GM23338 (cell line): Measurements from ENCODE around the gene SLC4A8. TPM values are rescaled to one million over a fixed set of nuclear protein-coding genes. Genes with fewer than 3 reads are reported as not detected.

Experiments
- ATAC-seq: fragments of 200-7000 bp; cut with Tn5 transposase; 3 replicates; pipeline ENCODE4 v1.9.1; 2020
- DNase-seq: peaks from one replicate; pipeline ENCODE4 v3.0.0-alpha.2; 2015; ENCODE audit warnings: low spot score
- H2AFZ ChIP-seq: fragments of 200-600 bp; sonication (generic); 2 replicates; pipeline ENCODE4 v1.8.0; 2016; ENCODE audit warnings: antibody characterized with exemption, mild to moderate bottlenecking, moderate library complexity
- H3F3A ChIP-seq: fragments of 200-600 bp; sonication (generic); replicated peaks from 2 replicates; pipeline ENCODE4 v1.8.0; 2017; ENCODE audit warnings: antibody characterized with exemption, mixed run types, low read depth
- H3K27ac ChIP-seq: fragments of 200-600 bp; sonication (generic); 2 replicates; pipeline ENCODE4 v1.6.1; 2016; ENCODE audit warnings: low read depth
- H3K27me3 ChIP-seq: fragments of 200-600 bp; sonication (generic); 2 replicates; pipeline ENCODE4 v1.8.0; 2016; ENCODE audit warnings: mild to moderate bottlenecking, mixed run types, moderate library complexity; ENCODE audit not compliant: insufficient read depth
- H3K36me3 ChIP-seq: fragments of 200-600 bp; sonication (generic); 2 replicates; pipeline ENCODE4 v1.8.0; 2016; ENCODE audit warnings: mild to moderate bottlenecking; ENCODE audit not compliant: insufficient read depth
- H3K4me1 ChIP-seq: fragments of 200-600 bp; sonication (generic); 2 replicates; pipeline ENCODE4 v1.8.0; 2016; ENCODE audit warnings: mild to moderate bottlenecking, moderate library complexity; ENCODE audit not compliant: insufficient read depth
- H3K4me2 ChIP-seq: fragments of 200-600 bp; sonication (generic); 2 replicates; pipeline ENCODE4 v1.7.1; 2017; ENCODE audit warnings: mixed run types
- H3K4me3 ChIP-seq: fragments of 200-600 bp; sonication (generic); 2 replicates; pipeline ENCODE4 v1.6.1; 2016; ENCODE audit warnings: mixed run types
- H3K79me2 ChIP-seq: fragments of 200-600 bp; sonication (generic); replicated peaks from 2 replicates; pipeline ENCODE4 v1.8.0; 2017; ENCODE audit warnings: mild to moderate bottlenecking; ENCODE audit not compliant: insufficient read depth
- H3K9me2 ChIP-seq: fragments of 200-600 bp; sonication (generic); 2 replicates; pipeline ENCODE4 v1.8.0; 2017; ENCODE audit not compliant: insufficient read depth
- H4K20me1 ChIP-seq: fragments of 200-600 bp; sonication (generic); replicated peaks from 2 replicates; pipeline ENCODE4 v1.8.0; 2017; ENCODE audit warnings: mild to moderate bottlenecking; ENCODE audit not compliant: insufficient read depth
- H3K27ac Mint-ChIP-seq: 2 replicates; pipeline ENCODE4 v1.8.0; 2020; ENCODE audit warnings: inconsistent platforms, mild to moderate bottlenecking, moderate library complexity, mixed read lengths
- H3K27me3 Mint-ChIP-seq: 3 replicates; pipeline ENCODE4 v1.8.0; 2022; ENCODE audit warnings: low read depth, mild to moderate bottlenecking, moderate library complexity, mixed read lengths, inconsistent platforms; ENCODE audit not compliant: insufficient read depth, poor library complexity
- H3K36me3 Mint-ChIP-seq: 3 replicates; pipeline ENCODE4 v1.8.0; 2021; ENCODE audit warnings: low read depth, mild to moderate bottlenecking, inconsistent platforms, moderate library complexity, mixed read lengths
- H3K4me1 Mint-ChIP-seq: 3 replicates; pipeline ENCODE4 v1.8.0; 2020; ENCODE audit warnings: mild to moderate bottlenecking, inconsistent platforms, mixed read lengths
- H3K4me3 Mint-ChIP-seq: 3 replicates; pipeline ENCODE4 v1.8.0; 2021; ENCODE audit warnings: moderate library complexity, mild to moderate bottlenecking, inconsistent platforms, mixed read lengths
- H3K9me3 Mint-ChIP-seq: 3 replicates; pipeline ENCODE4 v1.8.0; 2020; ENCODE audit warnings: moderate library complexity, mild to moderate bottlenecking, inconsistent platforms, mixed read lengths
- CREB1 ChIP-seq: fragments of 250-450 bp; sonication (Bioruptor Pico); IDR thresholded peaks from 2 replicates; pipeline ENCODE4 v1.5.0; 2020; ENCODE audit warnings: low read depth, mild to moderate bottlenecking, moderate library complexity
- CTCF ChIP-seq, 2 experiments: fragments of 200-600 bp in 1 of 2; sonication (generic) in 1 of 2; conservative IDR thresholded peaks; 2 replicates each; pipeline versions ENCODE4 v1.5.1 to v1.6.1; 2016 to 2017; ENCODE audit warnings: antibody characterized with exemption in 2 of 2, low read depth in 2 of 2, mild to moderate bottlenecking in 2 of 2, moderate library complexity in 1 of 2
- EZH2phosphoT487 ChIP-seq: fragments of 200-600 bp; sonication (generic); IDR thresholded peaks from one replicate; pipeline ENCODE4 v1.8.1; 2018; ENCODE audit warnings: antibody characterized with exemption; ENCODE audit not compliant: unreplicated experiment
- POLR2AphosphoS5 ChIP-seq: IDR thresholded peaks from 2 replicates; pipeline ENCODE4 v1.6.1; 2016; ENCODE audit warnings: antibody characterized with exemption, low read depth
- ZNF114 ChIP-seq: fragments of 250-450 bp; sonication (Bioruptor Pico); IDR thresholded peaks from 2 replicates; pipeline ENCODE4 v1.5.0; 2020; ENCODE audit warnings: mild to moderate bottlenecking, moderate library complexity
- ZNF331 ChIP-seq: fragments of 250-450 bp; sonication (Bioruptor Pico); IDR thresholded peaks from 2 replicates; pipeline ENCODE4 v1.5.0; 2020; ENCODE audit warnings: low read depth, mild to moderate bottlenecking, moderate library complexity
- polyA plus RNA-seq: library from polyadenylated mRNA; unstranded; fragments of >200 nt; fragmentation: Nextera tagmentation; extraction: Ambion mirVana; gene quantifications from 2 replicates; pipeline ENCODE4 v1.2.1, GENCODE V29; 2016
- total RNA-seq: library from RNA; depleted of rRNA; stranded (reverse); fragments of >200 nt; shearing (Covaris generic); gene quantifications from 2 replicates; pipeline ENCODE4 v1.2.3, GENCODE V29; 2014
- TF ChIP-seq, protein P1 (sequence below): fragments of 250-450 bp; sonication (Bioruptor Pico); IDR thresholded peaks from 2 replicates; pipeline ENCODE4 v1.5.0; 2020; ENCODE audit warnings: mild to moderate bottlenecking, moderate library complexity

The SLC4A8 gene
- total and polyA plus RNA-seq, 2 experiments from 2014 or later = 7.6 to 9.2 TPM

- TF ChIP-seq POLR2AphosphoS5 = no peak
- TF ChIP-seq CTCF (conservative IDR thresholded peaks at IDR 0.05; ENCODE audit: low read depth in 2 of 2) = no peak
- no peak for TF ChIP-seq EZH2phosphoT487
- TF ChIP-seq ZNF331 = no peak
These were observed 6.8 kb upstream of the SLC4A8 start (continued) for GRCh38 chr12:51417826-51418225.

GRCh38 chr12:51419425-51420193 lies 5.0 kb upstream of the SLC4A8 start:
- 0 out of 2 replicates have a peak overlapping the region, but pooled peaks have one; percentile 36 for H3K27ac ChIP-seq
- peaks cover 4% of the 10 kb centered on the region; the same call in 1 of the 2 replicates for H3F3A ChIP-seq
- no peak overlapping the region for H2AFZ ChIP-seq
- H3K4me1 Mint-ChIP-seq = peaks cover 38% of the 10 kb centered on the region
- peak overlapping the region; percentile 18 for H3K4me3 Mint-ChIP-seq
- H3K36me3 ChIP-seq = no peaks in the 10 kb centered on the region
- no peaks in the 10 kb centered on the region for H3K9me2 ChIP-seq
- H3K36me3 Mint-ChIP-seq = no peaks in the 10 kb centered on the region
- H3K27ac Mint-ChIP-seq = peak overlapping the region; percentile 34
- H3K27me3 Mint-ChIP-seq = peaks cover 8% of the 10 kb centered on the region
- no peaks in the 10 kb centered on the region for H3K27me3 ChIP-seq
- no peaks in the 10 kb centered on the region for H3K79me2 ChIP-seq
- H3K4me3 ChIP-seq = peak overlapping the region; percentile 36; the same call in 1 of the 2 replicates
- ATAC-seq (peak; percentile 36), DNase-seq (peak; percentile 65)
- H3K4me2 ChIP-seq = peak overlapping the region; percentile 64
- H3K4me1 ChIP-seq = peaks cover 34% of the 10 kb centered on the region
- TF ChIP-seq, protein P1, sequence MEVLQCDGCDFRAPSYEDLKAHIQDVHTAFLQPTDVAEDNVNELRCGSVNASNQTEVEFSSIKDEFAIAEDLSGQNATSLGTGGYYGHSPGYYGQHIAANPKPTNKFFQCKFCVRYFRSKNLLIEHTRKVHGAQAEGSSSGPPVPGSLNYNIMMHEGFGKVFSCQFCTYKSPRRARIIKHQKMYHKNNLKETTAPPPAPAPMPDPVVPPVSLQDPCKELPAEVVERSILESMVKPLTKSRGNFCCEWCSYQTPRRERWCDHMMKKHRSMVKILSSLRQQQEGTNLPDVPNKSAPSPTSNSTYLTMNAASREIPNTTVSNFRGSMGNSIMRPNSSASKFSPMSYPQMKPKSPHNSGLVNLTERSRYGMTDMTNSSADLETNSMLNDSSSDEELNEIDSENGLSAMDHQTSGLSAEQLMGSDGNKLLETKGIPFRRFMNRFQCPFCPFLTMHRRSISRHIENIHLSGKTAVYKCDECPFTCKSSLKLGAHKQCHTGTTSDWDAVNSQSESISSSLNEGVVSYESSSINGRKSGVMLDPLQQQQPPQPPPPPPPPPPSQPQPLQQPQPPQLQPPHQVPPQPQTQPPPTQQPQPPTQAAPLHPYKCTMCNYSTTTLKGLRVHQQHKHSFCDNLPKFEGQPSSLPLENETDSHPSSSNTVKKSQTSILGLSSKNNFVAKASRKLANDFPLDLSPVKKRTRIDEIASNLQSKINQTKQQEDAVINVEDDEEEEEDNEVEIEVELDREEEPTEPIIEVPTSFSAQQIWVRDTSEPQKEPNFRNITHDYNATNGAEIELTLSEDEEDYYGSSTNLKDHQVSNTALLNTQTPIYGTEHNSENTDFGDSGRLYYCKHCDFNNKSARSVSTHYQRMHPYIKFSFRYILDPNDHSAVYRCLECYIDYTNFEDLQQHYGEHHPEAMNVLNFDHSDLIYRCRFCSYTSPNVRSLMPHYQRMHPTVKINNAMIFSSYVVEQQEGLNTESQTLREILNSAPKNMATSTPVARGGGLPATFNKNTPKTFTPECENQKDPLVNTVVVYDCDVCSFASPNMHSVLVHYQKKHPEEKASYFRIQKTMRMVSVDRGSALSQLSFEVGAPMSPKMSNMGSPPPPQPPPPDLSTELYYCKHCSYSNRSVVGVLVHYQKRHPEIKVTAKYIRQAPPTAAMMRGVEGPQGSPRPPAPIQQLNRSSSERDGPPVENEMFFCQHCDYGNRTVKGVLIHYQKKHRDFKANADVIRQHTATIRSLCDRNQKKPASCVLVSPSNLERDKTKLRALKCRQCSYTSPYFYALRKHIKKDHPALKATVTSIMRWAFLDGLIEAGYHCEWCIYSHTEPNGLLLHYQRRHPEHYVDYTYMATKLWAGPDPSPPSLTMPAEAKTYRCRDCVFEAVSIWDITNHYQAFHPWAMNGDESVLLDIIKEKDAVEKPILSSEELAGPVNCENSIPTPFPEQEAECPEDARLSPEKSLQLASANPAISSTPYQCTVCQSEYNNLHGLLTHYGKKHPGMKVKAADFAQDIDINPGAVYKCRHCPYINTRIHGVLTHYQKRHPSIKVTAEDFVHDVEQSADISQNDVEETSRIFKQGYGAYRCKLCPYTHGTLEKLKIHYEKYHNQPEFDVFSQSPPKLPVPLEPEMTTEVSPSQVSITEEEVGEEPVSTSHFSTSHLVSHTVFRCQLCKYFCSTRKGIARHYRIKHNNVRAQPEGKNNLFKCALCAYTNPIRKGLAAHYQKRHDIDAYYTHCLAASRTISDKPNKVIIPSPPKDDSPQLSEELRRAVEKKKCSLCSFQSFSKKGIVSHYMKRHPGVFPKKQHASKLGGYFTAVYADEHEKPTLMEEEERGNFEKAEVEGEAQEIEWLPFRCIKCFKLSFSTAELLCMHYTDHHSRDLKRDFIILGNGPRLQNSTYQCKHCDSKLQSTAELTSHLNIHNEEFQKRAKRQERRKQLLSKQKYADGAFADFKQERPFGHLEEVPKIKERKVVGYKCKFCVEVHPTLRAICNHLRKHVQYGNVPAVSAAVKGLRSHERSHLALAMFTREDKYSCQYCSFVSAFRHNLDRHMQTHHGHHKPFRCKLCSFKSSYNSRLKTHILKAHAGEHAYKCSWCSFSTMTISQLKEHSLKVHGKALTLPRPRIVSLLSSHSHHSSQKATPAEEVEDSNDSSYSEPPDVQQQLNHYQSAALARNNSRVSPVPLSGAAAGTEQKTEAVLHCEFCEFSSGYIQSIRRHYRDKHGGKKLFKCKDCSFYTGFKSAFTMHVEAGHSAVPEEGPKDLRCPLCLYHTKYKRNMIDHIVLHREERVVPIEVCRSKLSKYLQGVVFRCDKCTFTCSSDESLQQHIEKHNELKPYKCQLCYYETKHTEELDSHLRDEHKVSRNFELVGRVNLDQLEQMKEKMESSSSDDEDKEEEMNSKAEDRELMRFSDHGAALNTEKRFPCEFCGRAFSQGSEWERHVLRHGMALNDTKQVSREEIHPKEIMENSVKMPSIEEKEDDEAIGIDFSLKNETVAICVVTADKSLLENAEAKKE (CRISPR knock-in tag) = 0 out of 2 replicates have a peak, but pooled peaks have one; percentile 11
- TF ChIP-seq CREB1 (CRISPR knock-in tag) = 0 out of 2 replicates have a peak, but pooled peaks have one; percentile 2
- TF ChIP-seq ZNF114 = no peak
- TF ChIP-seq CTCF (conservative IDR thresholded peaks at IDR 0.05; ENCODE audit: low read depth in 2 of 2) = peak; percentile 6 to 41; a peak in 2 of 4 replicates
- no peaks in the 10 kb centered on the region for H4K20me1 ChIP-seq
- no peaks in the 10 kb centered on the region for H3K9me3 Mint-ChIP-seq
